Activated naive CD8-positive, alpha-beta T cell (primary cell): ENCODE data around the gene ANKRD13A.
"Not testable (repeated sequence)": the region's sequence is repeated elsewhere in the genome, so short reads cannot be mapped to it uniquely, and the experiment has no call there.

Source experiments
- H3K27ac Mint-ChIP-seq: one replicate; pipeline ENCODE4 v1.8.0; 2021; ENCODE audit warnings: mixed read lengths
- H3K27me3 Mint-ChIP-seq: one replicate; pipeline ENCODE4 v1.8.0; 2021; ENCODE audit warnings: mixed read lengths
- H3K36me3 Mint-ChIP-seq: one replicate; pipeline ENCODE4 v1.8.0; 2021; ENCODE audit warnings: mixed read lengths
- H3K4me1 Mint-ChIP-seq: one replicate; pipeline ENCODE4 v1.8.0; 2021; ENCODE audit warnings: low read depth, mixed read lengths
- H3K4me3 Mint-ChIP-seq: one replicate; pipeline ENCODE4 v1.8.0; 2021; ENCODE audit warnings: mild to moderate bottlenecking, mixed read lengths
- H3K9me3 Mint-ChIP-seq: one replicate; pipeline ENCODE4 v1.8.0; 2021; ENCODE audit warnings: low read depth, mixed read lengths

Gene ANKRD13A

DNA sequence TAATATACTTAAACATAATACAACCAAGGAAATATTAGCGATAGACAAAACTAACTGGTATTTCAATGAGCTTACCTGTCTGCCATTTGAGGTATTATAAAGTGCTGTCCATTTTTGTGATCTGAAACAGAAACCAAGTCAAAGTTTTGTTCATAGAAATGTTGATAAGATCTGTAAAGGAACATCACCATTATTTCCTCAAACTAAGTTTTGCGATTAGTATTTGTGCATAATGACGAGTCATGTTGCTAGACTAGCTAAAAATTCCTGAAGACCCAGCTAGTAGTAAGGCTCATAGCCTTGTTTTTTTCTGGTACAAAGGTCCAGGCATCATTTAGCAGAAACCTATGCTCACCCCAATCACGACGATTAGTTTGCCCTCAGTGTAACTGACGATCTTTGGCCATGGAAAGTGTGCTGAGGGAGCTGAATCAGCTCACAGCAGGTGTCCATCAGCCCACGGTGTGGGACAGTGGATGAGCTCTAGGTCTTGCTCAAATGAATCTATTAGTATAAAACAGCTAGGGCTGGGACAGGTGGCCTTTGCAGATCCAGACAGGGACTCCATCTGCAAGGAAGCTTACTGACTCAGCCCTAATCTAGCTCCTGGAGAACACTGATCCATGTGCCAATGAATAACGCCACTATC is 31.7 kb upstream of the ANKRD13A start:
- peaks cover 16% of the 10 kb centered on the region for H3K4me1 Mint-ChIP-seq
- peak overlapping the region; percentile 81 for H3K27ac Mint-ChIP-seq
- H3K36me3 Mint-ChIP-seq: peaks cover 10% of the 10 kb centered on the region
- H3K4me3 Mint-ChIP-seq: no peak overlapping the region
- no peaks in the 10 kb centered on the region for H3K27me3 Mint-ChIP-seq
- H3K9me3 Mint-ChIP-seq: no peaks in the 10 kb centered on the region

DNA sequence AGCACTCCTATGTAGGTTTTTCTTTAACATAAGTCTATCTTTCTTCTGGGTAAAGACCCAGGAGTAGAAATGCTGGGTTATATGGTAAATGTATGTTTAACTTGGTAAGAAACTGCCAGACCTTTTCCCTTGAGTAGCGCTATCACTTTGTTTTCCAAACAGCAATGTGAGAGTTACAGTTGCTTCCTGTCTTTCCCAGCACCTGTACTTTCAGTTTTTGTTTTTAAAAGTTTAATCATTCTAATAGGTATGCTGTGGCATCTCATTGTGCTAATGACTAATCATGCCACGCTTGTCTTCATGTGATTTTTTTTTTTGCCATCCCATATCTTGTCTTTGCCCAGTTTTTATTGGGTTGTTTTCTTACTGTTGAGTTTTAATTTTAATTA is 31.2 kb upstream of the ANKRD13A start:
- Mint-ChIP-seq H3K27me3 (no peaks in the 10 kb centered on the region), H3K4me1 (peaks cover 16% of the 10 kb centered on the region), H3K9me3 (no peaks in the 10 kb centered on the region), H3K27ac (peak overlapping the region; percentile 81), H3K36me3 (peaks cover 10% of the 10 kb centered on the region), H3K4me3 (no peak overlapping the region)

DNA sequence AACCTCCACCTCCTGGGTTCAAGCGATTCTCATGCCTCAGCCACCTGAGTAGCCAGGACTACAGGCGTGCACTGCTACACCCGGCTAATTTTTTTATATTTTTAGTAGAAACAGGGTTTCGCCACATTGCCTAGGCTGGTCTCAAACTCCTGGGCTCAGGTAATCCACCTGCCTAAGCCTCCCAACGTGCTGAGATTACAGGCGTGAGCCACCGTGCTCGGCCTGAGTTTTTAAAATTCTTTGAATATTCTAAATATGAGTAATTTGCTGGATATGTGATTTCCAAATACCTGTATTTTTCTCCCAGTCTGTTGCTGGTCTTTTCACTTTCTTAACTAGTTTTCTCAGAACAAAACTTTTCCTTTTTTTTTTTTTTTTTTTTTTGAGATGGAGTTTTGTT is 30.4 kb upstream of the ANKRD13A start:
- no peak overlapping the region for H3K4me3 Mint-ChIP-seq
- peaks cover 12% of the 10 kb centered on the region for H3K36me3 Mint-ChIP-seq
- no peak overlapping the region for H3K27ac Mint-ChIP-seq
- no peaks in the 10 kb centered on the region for H3K9me3 Mint-ChIP-seq
- H3K27me3 Mint-ChIP-seq: no peaks in the 10 kb centered on the region
- peaks cover 21% of the 10 kb centered on the region for H3K4me1 Mint-ChIP-seq

GRCh38 chr12:109972821-109973220 is 26.4 kb upstream of the ANKRD13A start:
- Mint-ChIP-seq H3K9me3 (no peaks in the 10 kb centered on the region), H3K27me3 (no peaks in the 10 kb centered on the region), H3K36me3 (peaks cover 21% of the 10 kb centered on the region), H3K4me3 (no peak overlapping the region), H3K27ac (no peak overlapping the region), H3K4me1 (peaks cover 21% of the 10 kb centered on the region)

DNA sequence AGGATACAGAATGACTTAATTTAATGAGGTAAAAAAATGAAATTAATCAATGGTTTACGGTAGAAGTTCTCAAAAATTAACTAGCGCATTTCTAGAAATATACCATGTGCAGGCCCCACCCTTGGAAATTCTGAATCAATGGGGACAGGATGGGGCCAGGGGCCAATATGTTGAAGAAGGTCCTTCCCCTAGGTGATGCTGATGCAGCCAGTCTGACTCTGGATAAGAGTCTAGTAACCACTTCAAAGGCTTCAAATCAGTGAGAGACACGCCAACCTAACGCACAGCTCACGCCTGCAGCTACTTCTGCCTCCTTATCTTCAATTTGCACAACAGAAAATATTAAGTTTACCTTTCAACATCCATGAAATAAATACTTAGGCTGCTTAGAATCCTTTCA is 17.9 kb upstream of the ANKRD13A start:
- peak overlapping the region; percentile 79 for H3K4me3 Mint-ChIP-seq
- peaks cover 42% of the 10 kb centered on the region for H3K36me3 Mint-ChIP-seq
- peaks cover 47% of the 10 kb centered on the region for H3K4me1 Mint-ChIP-seq
- peak overlapping the region; percentile 97 for H3K27ac Mint-ChIP-seq
- no peaks in the 10 kb centered on the region for H3K27me3 Mint-ChIP-seq
- H3K9me3 Mint-ChIP-seq: peaks cover 4% of the 10 kb centered on the region

GRCh38 chr12:109982210-109982609 is 17.0 kb upstream of the ANKRD13A start:
- Mint-ChIP-seq H3K4me3 (peak overlapping the region; percentile 79), H3K27ac (peak overlapping the region; percentile 97)

DNA sequence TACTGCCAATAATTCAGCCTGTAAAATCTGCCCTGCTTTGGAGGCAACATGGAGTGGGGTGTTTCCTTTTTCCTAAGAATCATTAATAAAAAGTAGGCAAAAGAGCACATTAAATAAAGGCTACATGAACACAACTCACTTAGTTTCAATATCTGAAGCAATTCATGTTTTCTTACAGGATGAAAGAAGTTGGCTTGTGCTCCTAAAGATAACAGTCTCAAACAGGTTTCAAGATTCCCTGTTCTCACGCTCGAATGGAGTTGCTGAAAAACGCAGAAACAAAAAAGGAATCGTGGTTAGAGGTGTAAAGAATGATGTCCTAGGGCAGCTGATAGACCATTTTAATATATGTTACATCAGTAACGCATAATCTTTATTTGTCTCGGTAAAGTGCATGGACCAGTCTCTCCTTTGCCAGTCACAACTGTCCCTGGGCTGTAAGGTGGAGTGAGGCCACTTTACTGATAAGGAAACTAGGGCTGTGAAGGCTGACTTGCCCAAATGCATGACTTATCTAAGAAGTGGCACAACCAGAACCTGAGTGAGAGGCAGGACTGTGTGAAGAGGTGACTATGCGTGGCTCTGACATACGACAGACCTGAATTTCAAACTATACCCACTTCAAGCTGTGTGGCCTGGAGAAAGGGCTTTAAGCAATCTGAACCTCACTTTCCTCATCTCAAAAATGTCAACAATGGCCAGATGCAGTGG is 15.6 kb upstream of the ANKRD13A start:
- Mint-ChIP-seq H3K27ac (peak overlapping the region; percentile 79), H3K36me3 (peaks cover 36% of the 10 kb centered on the region), H3K9me3 (peaks cover 2% of the 10 kb centered on the region), H3K4me3 (no peak overlapping the region), H3K27me3 (no peaks in the 10 kb centered on the region), H3K4me1 (peaks cover 47% of the 10 kb centered on the region)

More at GRCh38 chr12:109982210-109982609, 17.0 kb upstream of the ANKRD13A start:
- H3K9me3 Mint-ChIP-seq: peaks cover 4% of the 10 kb centered on the region
- H3K36me3 Mint-ChIP-seq: peaks cover 40% of the 10 kb centered on the region
- H3K27me3 Mint-ChIP-seq: no peaks in the 10 kb centered on the region
- peaks cover 45% of the 10 kb centered on the region for H3K4me1 Mint-ChIP-seq

DNA sequence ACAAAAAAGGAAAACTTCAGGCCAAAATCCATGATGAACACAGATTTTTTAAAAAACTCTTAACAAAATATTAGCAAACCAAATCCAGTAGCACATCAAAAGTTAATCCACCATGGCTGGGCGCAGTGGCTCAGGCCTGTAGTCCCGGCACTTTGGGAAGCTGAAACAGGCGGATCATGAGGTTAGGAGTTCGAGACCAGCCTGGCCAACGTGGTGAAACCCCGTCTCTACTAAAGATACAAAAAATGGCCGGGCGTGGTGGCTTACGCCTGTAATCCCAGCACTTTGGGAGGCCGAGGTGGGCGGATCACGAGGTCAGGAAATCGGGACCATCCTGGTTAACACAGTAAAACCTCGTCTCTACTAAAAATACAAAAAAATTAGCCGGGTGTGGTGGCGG is 13.0 kb upstream of the ANKRD13A start:
- H3K4me3 Mint-ChIP-seq, H3K9me3 Mint-ChIP-seq, H3K27me3 Mint-ChIP-seq: not testable (repeated sequence)
- Mint-ChIP-seq H3K27ac (peak overlapping the region; percentile 54), H3K4me1 (peaks cover 41% of the 10 kb centered on the region), H3K36me3 (peaks cover 25% of the 10 kb centered on the region)

DNA sequence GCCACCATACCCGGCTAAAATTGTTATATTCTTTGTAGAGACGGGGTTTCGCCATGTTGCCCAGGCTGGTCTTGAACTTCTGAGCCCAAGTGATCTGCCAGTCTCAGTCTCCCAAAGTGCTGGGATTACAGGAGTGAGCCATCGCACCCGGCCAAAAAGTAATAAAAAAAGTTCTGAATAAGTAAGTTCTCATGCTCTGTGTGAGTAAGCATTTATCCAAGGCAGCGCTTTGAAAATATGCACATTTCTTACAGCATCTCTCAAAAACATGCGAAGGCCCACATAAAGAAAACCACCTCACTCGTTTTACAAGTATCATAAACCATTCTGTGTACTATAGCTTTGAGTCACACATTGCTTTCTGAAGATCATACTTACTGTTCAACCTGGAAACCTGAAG is 11.6 kb upstream of the ANKRD13A start:
- H3K36me3 Mint-ChIP-seq: peaks cover 17% of the 10 kb centered on the region
- H3K27ac Mint-ChIP-seq: peak overlapping the region; percentile 83
- H3K4me3 Mint-ChIP-seq: no peak overlapping the region
- peaks cover 40% of the 10 kb centered on the region for H3K4me1 Mint-ChIP-seq
- H3K9me3 Mint-ChIP-seq: no peaks in the 10 kb centered on the region
- no peaks in the 10 kb centered on the region for H3K27me3 Mint-ChIP-seq

- Mint-ChIP-seq H3K9me3 (no peaks in the 10 kb centered on the region), H3K4me3 (no peak overlapping the region), H3K36me3 (peaks cover 14% of the 10 kb centered on the region), H3K27me3 (no peaks in the 10 kb centered on the region), H3K4me1 (peaks cover 41% of the 10 kb centered on the region), H3K27ac (peak overlapping the region; percentile 83)
Observed at GRCh38 chr12:109988274-109988673, 11.0 kb upstream of the ANKRD13A start.

GRCh38 chr12:109988903-109989302 is 10.3 kb upstream of the ANKRD13A start:
- H3K4me1 Mint-ChIP-seq: peaks cover 47% of the 10 kb centered on the region
- no peak overlapping the region for H3K4me3 Mint-ChIP-seq
- H3K36me3 Mint-ChIP-seq: peaks cover 9% of the 10 kb centered on the region
- H3K27me3 Mint-ChIP-seq: no peaks in the 10 kb centered on the region
- H3K9me3 Mint-ChIP-seq: no peaks in the 10 kb centered on the region
- H3K27ac Mint-ChIP-seq: peak overlapping the region; percentile 79

DNA sequence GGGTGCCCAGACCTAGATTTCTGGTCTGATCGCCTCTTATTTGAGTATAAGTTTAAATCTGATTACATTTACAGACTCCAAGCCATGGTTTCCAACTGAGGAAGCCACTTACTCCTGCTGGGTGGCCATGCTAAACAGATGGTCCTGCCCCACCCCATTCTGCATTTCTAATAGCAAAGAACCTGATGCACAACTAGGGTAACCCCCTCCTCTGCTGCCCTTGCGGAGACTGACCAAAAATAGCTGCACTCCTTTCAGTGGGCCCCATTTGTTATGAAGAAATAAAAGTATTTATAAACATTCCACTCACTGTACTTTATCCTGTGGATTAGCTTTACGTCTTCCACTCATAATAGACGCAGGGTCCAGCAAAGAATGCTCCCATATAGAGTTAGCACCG is 9.8 kb upstream of the ANKRD13A start:
- no peaks in the 10 kb centered on the region for H3K9me3 Mint-ChIP-seq
- peaks cover 9% of the 10 kb centered on the region for H3K36me3 Mint-ChIP-seq
- H3K27me3 Mint-ChIP-seq: no peaks in the 10 kb centered on the region
- peaks cover 52% of the 10 kb centered on the region for H3K4me1 Mint-ChIP-seq
- peak overlapping the region; percentile 79 for H3K27ac Mint-ChIP-seq
- no peak overlapping the region for H3K4me3 Mint-ChIP-seq

- Mint-ChIP-seq H3K27ac (peak overlapping the region; percentile 41), H3K9me3 (no peaks in the 10 kb centered on the region), H3K4me1 (peaks cover 66% of the 10 kb centered on the region), H3K36me3 (peaks cover 6% of the 10 kb centered on the region), H3K27me3 (no peaks in the 10 kb centered on the region), H3K4me3 (no peak overlapping the region)
Observed at GRCh38 chr12:109991586-109991985, 7.6 kb upstream of the ANKRD13A start.

DNA sequence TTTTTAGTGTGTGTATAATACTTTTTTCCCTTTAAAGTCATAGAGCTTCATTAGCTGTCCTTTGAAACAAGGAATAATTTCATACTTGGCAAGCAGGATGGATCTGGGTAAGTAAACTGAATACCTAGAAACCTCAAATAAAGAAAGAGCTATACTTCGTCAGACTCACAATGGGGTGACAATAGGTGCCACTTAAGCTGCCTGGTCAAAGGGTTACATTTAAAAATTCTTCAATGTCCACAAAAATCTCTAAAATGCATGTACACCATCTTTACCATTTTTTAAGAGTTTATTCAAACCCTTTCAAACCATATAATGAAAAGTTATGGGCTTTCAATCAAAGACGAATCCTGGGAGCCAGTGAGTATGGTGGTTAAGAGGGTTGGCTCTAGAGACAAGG is 6.1 kb upstream of the ANKRD13A start:
- peaks cover 67% of the 10 kb centered on the region for H3K4me1 Mint-ChIP-seq
- H3K27me3 Mint-ChIP-seq: no peaks in the 10 kb centered on the region
- H3K36me3 Mint-ChIP-seq: peaks cover 4% of the 10 kb centered on the region
- H3K27ac Mint-ChIP-seq: peak overlapping the region; percentile 61
- no peaks in the 10 kb centered on the region for H3K9me3 Mint-ChIP-seq
- H3K4me3 Mint-ChIP-seq: peak overlapping the region; percentile 90

DNA sequence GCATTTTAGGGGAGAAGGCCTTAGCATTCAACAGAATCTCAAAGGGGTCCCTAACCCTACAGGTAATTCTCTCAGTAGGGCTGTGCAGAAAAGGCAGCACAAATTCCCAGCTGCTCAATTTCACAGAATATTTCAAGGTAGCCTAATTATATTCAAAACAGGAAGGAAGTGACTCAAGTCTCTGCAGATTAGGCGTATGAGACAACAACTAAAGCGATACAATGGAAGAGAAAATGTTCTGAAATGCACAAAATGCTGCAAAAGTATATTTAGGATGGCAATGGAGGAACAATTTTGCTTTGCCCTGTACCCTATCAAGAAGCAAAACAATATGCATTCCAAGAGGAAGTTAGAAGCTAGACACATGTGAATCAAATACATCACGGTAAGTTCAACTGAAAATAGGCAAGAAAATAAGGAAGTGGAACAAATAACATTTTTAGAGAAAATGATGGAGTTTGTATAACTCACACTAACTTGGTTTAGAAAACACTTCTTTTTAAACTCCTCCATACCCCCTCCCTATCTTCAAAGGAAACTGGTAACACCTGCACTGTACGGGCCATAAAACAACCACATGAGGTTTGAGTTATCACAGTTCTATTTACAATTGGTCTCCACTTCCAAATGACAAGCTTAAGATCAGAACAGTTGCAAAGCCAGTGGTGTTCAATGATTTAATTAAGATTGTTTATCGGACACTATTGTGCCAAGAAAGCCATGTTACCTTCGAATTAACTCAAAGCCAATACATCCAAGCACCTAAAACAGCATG is 4.6 kb upstream of the ANKRD13A start:
- peak overlapping the region; percentile 90 for H3K4me3 Mint-ChIP-seq
- peaks cover 2% of the 10 kb centered on the region for H3K36me3 Mint-ChIP-seq
- H3K27me3 Mint-ChIP-seq: no peaks in the 10 kb centered on the region
- peak overlapping the region; percentile 86 for H3K27ac Mint-ChIP-seq
- H3K9me3 Mint-ChIP-seq: no peaks in the 10 kb centered on the region
- H3K4me1 Mint-ChIP-seq: peaks cover 71% of the 10 kb centered on the region
